ENCODE measurements around the gene AKR1E2. TPM values are rescaled to one million over a fixed set of nuclear protein-coding genes. Genes with fewer than 3 reads are reported as not detected.
A peak's percentile ranks its signal among the peaks of the same experiment; 100 is the strongest.

Gene AKR1E2
- total and polyA plus RNA-seq, 9 of the 15 experiments (the other 6 are each of a cell fraction or from before 2014, with no cell fraction given) = 4.2 to 16.6 (median 9.8) TPM

DNA sequence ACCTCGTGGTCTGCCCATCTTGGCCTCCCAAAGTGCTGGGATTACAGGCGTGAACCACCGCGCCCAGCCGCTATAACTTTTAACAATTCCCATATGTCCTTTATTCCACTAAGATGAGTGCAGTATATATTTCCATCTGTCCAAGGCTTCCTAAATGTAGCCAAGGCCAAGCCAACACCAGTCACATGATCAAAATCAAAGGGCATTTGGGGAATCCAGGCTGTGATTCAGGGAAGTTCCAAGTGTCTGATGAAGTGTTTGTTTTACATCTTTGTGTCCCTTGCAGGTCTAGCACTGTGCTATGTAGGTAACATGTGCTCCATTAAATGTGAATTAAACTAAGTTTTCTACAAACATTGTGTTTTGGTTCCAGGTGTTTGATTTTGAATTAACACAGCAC lies 20.8 kb downstream of the AKR1E2 start:
- Histone ChIP-seq H3K9me1 (ENCODE audit: control insufficient read depth, insufficient read depth, low read length) (no peaks in the 10 kb centered on the region), H4K20me1 (replicated peaks; ENCODE audit: control insufficient read depth, insufficient read depth, low read length) (no peaks in the 10 kb centered on the region), H3K4me2 (ENCODE audit: insufficient read depth, low read length) (no peak overlapping the region; the same call in 1 of the 2 replicates), H3K4me1 (replicated peaks in 1 of 2; ENCODE audit: control insufficient read depth in 2 of 2, insufficient read depth in 2 of 2, low read length in 2 of 2) (peaks cover 16 to 34% of the 10 kb centered on the region in 2 experiments), H3K4me3 (no peak overlapping the region), H2AFZ (ENCODE audit: low read depth, low read length) (no peak overlapping the region), H3K36me3 (ENCODE audit: control insufficient read depth, insufficient read depth, low read length) (peaks cover 22% of the 10 kb centered on the region), H3K27ac (ENCODE audit: extremely low read depth, low read depth, low read length) (peak overlapping the region; percentile 96; the same call in 1 of the 3 replicates), H3K79me2 (ENCODE audit: control insufficient read depth, insufficient read depth, low read length) (no peaks in the 10 kb centered on the region), H3K27me3 (ENCODE audit: control insufficient read depth in 2 of 2, insufficient read depth in 2 of 2, low read length in 2 of 2) (no peaks in the 10 kb centered on the region), H3K9ac (ENCODE audit: insufficient read depth in 1 of 2, low read depth in 2 of 2, low read length in 2 of 2) (0 out of 4 replicates have a peak overlapping the region, but pooled peaks of 1 of the 2 experiments have one; percentile 70), H3K9me3 (replicated peaks; ENCODE audit: control insufficient read depth, insufficient read depth, low read depth, low read length) (no peaks in the 10 kb centered on the region; the same call in 1 of the 2 replicates)
- DNase-seq (ENCODE audit: extremely low read depth in 1 of 4, low spot score in 3 of 4) = no peak
- ChIA-PET CTCF (ENCODE audit: low intra/inter-chr PET ratio) (no interaction called here), POLR2A (interaction anchor here (3.2 kb wide), 1 partner anchor 9 kb away, joined by 22 read pairs; no protein-coding TSS in a partner anchor)
- 89% methylated on average over 5 of the region's 5 CpGs for WGBS (ENCODE audit: insufficient coverage, low coverage, missing lambda C conversion rate)
- in situ Hi-C loops (cut with MboI) (loop anchor here (5.0 to 10.0 kb wide), 2 partner anchors 136 to 438 kb away; no protein-coding TSS in a partner anchor), intact Hi-C loops (cut with micrococcal nuclease) (loop anchor here (10.0 kb wide), 1 partner anchor 588 kb away; no protein-coding TSS in a partner anchor)
- no peak for ATAC-seq
- no peak for FAIRE-seq
- BruUV-seq (replicated peaks) = no TSS peak
- TF ChIP-seq, protein P1, sequence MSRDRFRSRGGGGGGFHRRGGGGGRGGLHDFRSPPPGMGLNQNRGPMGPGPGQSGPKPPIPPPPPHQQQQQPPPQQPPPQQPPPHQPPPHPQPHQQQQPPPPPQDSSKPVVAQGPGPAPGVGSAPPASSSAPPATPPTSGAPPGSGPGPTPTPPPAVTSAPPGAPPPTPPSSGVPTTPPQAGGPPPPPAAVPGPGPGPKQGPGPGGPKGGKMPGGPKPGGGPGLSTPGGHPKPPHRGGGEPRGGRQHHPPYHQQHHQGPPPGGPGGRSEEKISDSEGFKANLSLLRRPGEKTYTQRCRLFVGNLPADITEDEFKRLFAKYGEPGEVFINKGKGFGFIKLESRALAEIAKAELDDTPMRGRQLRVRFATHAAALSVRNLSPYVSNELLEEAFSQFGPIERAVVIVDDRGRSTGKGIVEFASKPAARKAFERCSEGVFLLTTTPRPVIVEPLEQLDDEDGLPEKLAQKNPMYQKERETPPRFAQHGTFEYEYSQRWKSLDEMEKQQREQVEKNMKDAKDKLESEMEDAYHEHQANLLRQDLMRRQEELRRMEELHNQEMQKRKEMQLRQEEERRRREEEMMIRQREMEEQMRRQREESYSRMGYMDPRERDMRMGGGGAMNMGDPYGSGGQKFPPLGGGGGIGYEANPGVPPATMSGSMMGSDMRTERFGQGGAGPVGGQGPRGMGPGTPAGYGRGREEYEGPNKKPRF (IDR thresholded peaks at IDR 0.05; ENCODE audit: low read depth, low read length) = no peak
- TF ChIP-seq, protein P2, sequence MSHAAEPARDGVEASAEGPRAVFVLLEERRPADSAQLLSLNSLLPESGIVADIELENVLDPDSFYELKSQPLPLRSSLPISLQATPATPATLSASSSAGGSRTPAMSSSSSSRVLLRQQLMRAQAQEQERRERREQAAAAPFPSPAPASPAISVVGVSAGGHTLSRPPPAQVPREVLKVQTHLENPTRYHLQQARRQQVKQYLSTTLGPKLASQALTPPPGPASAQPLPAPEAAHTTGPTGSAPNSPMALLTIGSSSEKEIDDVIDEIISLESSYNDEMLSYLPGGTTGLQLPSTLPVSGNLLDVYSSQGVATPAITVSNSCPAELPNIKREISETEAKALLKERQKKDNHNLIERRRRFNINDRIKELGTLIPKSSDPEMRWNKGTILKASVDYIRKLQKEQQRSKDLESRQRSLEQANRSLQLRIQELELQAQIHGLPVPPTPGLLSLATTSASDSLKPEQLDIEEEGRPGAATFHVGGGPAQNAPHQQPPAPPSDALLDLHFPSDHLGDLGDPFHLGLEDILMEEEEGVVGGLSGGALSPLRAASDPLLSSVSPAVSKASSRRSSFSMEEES (CRISPR knock-in tag; IDR thresholded peaks at IDR 0.05) = peak; percentile 83
- TF ChIP-seq EHMT2 (IDR thresholded peaks at IDR 0.05) (no peak), HDAC8 (tag; IDR thresholded peaks at IDR 0.05) (no peak), PHF21A (IDR thresholded peaks at IDR 0.05; ENCODE audit: borderline replicate concordance, low read depth) (0 out of 2 replicates have a peak, but pooled peaks have one; percentile 22), E2F3 (CRISPR knock-in tag; IDR thresholded peaks at IDR 0.05) (no peak)
- TF ChIP-seq, protein P3, sequence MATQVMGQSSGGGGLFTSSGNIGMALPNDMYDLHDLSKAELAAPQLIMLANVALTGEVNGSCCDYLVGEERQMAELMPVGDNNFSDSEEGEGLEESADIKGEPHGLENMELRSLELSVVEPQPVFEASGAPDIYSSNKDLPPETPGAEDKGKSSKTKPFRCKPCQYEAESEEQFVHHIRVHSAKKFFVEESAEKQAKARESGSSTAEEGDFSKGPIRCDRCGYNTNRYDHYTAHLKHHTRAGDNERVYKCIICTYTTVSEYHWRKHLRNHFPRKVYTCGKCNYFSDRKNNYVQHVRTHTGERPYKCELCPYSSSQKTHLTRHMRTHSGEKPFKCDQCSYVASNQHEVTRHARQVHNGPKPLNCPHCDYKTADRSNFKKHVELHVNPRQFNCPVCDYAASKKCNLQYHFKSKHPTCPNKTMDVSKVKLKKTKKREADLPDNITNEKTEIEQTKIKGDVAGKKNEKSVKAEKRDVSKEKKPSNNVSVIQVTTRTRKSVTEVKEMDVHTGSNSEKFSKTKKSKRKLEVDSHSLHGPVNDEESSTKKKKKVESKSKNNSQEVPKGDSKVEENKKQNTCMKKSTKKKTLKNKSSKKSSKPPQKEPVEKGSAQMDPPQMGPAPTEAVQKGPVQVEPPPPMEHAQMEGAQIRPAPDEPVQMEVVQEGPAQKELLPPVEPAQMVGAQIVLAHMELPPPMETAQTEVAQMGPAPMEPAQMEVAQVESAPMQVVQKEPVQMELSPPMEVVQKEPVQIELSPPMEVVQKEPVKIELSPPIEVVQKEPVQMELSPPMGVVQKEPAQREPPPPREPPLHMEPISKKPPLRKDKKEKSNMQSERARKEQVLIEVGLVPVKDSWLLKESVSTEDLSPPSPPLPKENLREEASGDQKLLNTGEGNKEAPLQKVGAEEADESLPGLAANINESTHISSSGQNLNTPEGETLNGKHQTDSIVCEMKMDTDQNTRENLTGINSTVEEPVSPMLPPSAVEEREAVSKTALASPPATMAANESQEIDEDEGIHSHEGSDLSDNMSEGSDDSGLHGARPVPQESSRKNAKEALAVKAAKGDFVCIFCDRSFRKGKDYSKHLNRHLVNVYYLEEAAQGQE (IDR thresholded peaks at IDR 0.05; ENCODE audit: borderline replicate concordance) = no peak
- TF ChIP-seq, protein P3 (CRISPR knock-in tag; IDR thresholded peaks at IDR 0.05; ENCODE audit: low read depth) = no peak
- TF ChIP-seq, protein P4, sequence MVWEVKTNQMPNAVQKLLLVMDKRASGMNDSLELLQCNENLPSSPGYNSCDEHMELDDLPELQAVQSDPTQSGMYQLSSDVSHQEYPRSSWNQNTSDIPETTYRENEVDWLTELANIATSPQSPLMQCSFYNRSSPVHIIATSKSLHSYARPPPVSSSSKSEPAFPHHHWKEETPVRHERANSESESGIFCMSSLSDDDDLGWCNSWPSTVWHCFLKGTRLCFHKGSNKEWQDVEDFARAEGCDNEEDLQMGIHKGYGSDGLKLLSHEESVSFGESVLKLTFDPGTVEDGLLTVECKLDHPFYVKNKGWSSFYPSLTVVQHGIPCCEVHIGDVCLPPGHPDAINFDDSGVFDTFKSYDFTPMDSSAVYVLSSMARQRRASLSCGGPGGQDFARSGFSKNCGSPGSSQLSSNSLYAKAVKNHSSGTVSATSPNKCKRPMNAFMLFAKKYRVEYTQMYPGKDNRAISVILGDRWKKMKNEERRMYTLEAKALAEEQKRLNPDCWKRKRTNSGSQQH (CRISPR knock-in tag; IDR thresholded peaks at IDR 0.05) = no peak
